Measurements from ENCODE around the gene DTNB.

The DTNB gene

GRCh38 chr2:25454824-25455611 lies 218.4 kb downstream of the DTNB start:
- Histone ChIP-seq H3K9ac (ENCODE audit: low read depth in 1 of 2, low read length in 2 of 2) (no peak overlapping the region), H3K4me1 (ENCODE audit: control insufficient read depth in 2 of 2, insufficient read depth in 2 of 2, low read length in 2 of 2) (no peaks in the 10 kb centered on the region), H3K36me3 (ENCODE audit: control insufficient read depth in 2 of 2, insufficient read depth in 2 of 2, low read length in 2 of 2) (no peaks in the 10 kb centered on the region), H3K27me3 (ENCODE audit: control insufficient read depth in 2 of 2, insufficient read depth in 2 of 2, low read length in 2 of 2) (no peaks in the 10 kb centered on the region), H3K4me3 (ENCODE audit: low read length in 2 of 2) (no peak overlapping the region), H3K9me3 (ENCODE audit: control insufficient read depth in 2 of 2, low read length in 2 of 2) (no peaks in the 10 kb centered on the region), H3K27ac (ENCODE audit: low read depth in 2 of 2, low read length in 2 of 2) (no peak overlapping the region)

GRCh38 chr2:25453199-25453905 lies 220.0 kb downstream of the DTNB start:
- no peaks in the 10 kb centered on the region for H3K36me3 ChIP-seq (ENCODE audit: control insufficient read depth in 2 of 2, insufficient read depth in 2 of 2, low read length in 2 of 2)
- no peaks in the 10 kb centered on the region for H3K9me3 ChIP-seq (ENCODE audit: control insufficient read depth in 2 of 2, low read length in 2 of 2)
- no peak overlapping the region for H3K9ac ChIP-seq (ENCODE audit: low read depth in 1 of 2, low read length in 2 of 2)
- no peaks in the 10 kb centered on the region for H3K4me1 ChIP-seq (ENCODE audit: control insufficient read depth in 2 of 2, insufficient read depth in 2 of 2, low read length in 2 of 2)
- no peaks in the 10 kb centered on the region for H3K27me3 ChIP-seq (ENCODE audit: control insufficient read depth in 2 of 2, insufficient read depth in 2 of 2, low read length in 2 of 2)
- no peak overlapping the region for H3K27ac ChIP-seq (ENCODE audit: low read depth in 2 of 2, low read length in 2 of 2)
- peak overlapping the region in 1 of 2 donors; percentile 42 for H3K4me3 ChIP-seq (ENCODE audit: low read length in 2 of 2)

- H3K27me3 ChIP-seq (ENCODE audit: control insufficient read depth in 2 of 2, insufficient read depth in 2 of 2, low read length in 2 of 2) = no peaks in the 10 kb centered on the region
- no peak overlapping the region for H3K4me3 ChIP-seq (ENCODE audit: low read length in 2 of 2)
- H3K4me1 ChIP-seq (ENCODE audit: control insufficient read depth in 2 of 2, insufficient read depth in 2 of 2, low read length in 2 of 2) = no peaks in the 10 kb centered on the region
- no peaks in the 10 kb centered on the region for H3K36me3 ChIP-seq (ENCODE audit: control insufficient read depth in 2 of 2, insufficient read depth in 2 of 2, low read length in 2 of 2)
- H3K9ac ChIP-seq (ENCODE audit: low read depth in 1 of 2, low read length in 2 of 2) = no peak overlapping the region
- no peak overlapping the region for H3K27ac ChIP-seq (ENCODE audit: low read depth in 2 of 2, low read length in 2 of 2)
- H3K9me3 ChIP-seq (ENCODE audit: control insufficient read depth in 2 of 2, low read length in 2 of 2) = no peaks in the 10 kb centered on the region
These were observed 224.6 kb downstream of the DTNB start for GRCh38 chr2:25448808-25449207.

GRCh38 chr2:25447018-25447417 lies 226.4 kb downstream of the DTNB start:
- H3K4me3 ChIP-seq (ENCODE audit: low read length in 2 of 2) = no peak overlapping the region
- H3K4me1 ChIP-seq (ENCODE audit: control insufficient read depth in 2 of 2, insufficient read depth in 2 of 2, low read length in 2 of 2) = no peaks in the 10 kb centered on the region
- no peaks in the 10 kb centered on the region for H3K36me3 ChIP-seq (ENCODE audit: control insufficient read depth in 2 of 2, insufficient read depth in 2 of 2, low read length in 2 of 2)
- no peak overlapping the region for H3K9ac ChIP-seq (ENCODE audit: low read depth in 1 of 2, low read length in 2 of 2)
- no peaks in the 10 kb centered on the region for H3K27me3 ChIP-seq (ENCODE audit: control insufficient read depth in 2 of 2, insufficient read depth in 2 of 2, low read length in 2 of 2)
- H3K27ac ChIP-seq (ENCODE audit: low read depth in 2 of 2, low read length in 2 of 2) = no peak overlapping the region
- H3K9me3 ChIP-seq (ENCODE audit: control insufficient read depth in 2 of 2, low read length in 2 of 2) = no peaks in the 10 kb centered on the region

- Histone ChIP-seq H3K9me3 (ENCODE audit: control insufficient read depth in 2 of 2, low read length in 2 of 2) (no peaks in the 10 kb centered on the region), H3K27ac (ENCODE audit: low read depth in 2 of 2, low read length in 2 of 2) (no peak overlapping the region), H3K27me3 (ENCODE audit: control insufficient read depth in 2 of 2, insufficient read depth in 2 of 2, low read length in 2 of 2) (no peaks in the 10 kb centered on the region), H3K4me3 (ENCODE audit: low read length in 2 of 2) (no peak overlapping the region), H3K9ac (ENCODE audit: low read depth in 1 of 2, low read length in 2 of 2) (no peak overlapping the region), H3K36me3 (ENCODE audit: control insufficient read depth in 2 of 2, insufficient read depth in 2 of 2, low read length in 2 of 2) (no peaks in the 10 kb centered on the region), H3K4me1 (ENCODE audit: control insufficient read depth in 2 of 2, insufficient read depth in 2 of 2, low read length in 2 of 2) (no peaks in the 10 kb centered on the region)
These were observed 227.3 kb downstream of the DTNB start for GRCh38 chr2:25446122-25446521.

GRCh38 chr2:25445464-25445863 lies 227.9 kb downstream of the DTNB start:
- Histone ChIP-seq H3K4me3 (ENCODE audit: low read length in 2 of 2) (no peak overlapping the region), H3K27ac (ENCODE audit: low read depth in 2 of 2, low read length in 2 of 2) (no peak overlapping the region), H3K9me3 (ENCODE audit: control insufficient read depth in 2 of 2, low read length in 2 of 2) (no peaks in the 10 kb centered on the region), H3K4me1 (ENCODE audit: control insufficient read depth in 2 of 2, insufficient read depth in 2 of 2, low read length in 2 of 2) (no peaks in the 10 kb centered on the region), H3K27me3 (ENCODE audit: control insufficient read depth in 2 of 2, insufficient read depth in 2 of 2, low read length in 2 of 2) (no peaks in the 10 kb centered on the region), H3K9ac (ENCODE audit: low read depth in 1 of 2, low read length in 2 of 2) (no peak overlapping the region), H3K36me3 (ENCODE audit: control insufficient read depth in 2 of 2, insufficient read depth in 2 of 2, low read length in 2 of 2) (no peaks in the 10 kb centered on the region)

- Histone ChIP-seq H3K9ac (ENCODE audit: low read depth in 1 of 2, low read length in 2 of 2) (no peak overlapping the region), H3K4me1 (ENCODE audit: control insufficient read depth in 2 of 2, insufficient read depth in 2 of 2, low read length in 2 of 2) (no peaks in the 10 kb centered on the region), H3K36me3 (ENCODE audit: control insufficient read depth in 2 of 2, insufficient read depth in 2 of 2, low read length in 2 of 2) (no peaks in the 10 kb centered on the region), H3K9me3 (ENCODE audit: control insufficient read depth in 2 of 2, low read length in 2 of 2) (no peaks in the 10 kb centered on the region), H3K27me3 (ENCODE audit: control insufficient read depth in 2 of 2, insufficient read depth in 2 of 2, low read length in 2 of 2) (no peaks in the 10 kb centered on the region), H3K27ac (ENCODE audit: low read depth in 2 of 2, low read length in 2 of 2) (no peak overlapping the region), H3K4me3 (ENCODE audit: low read length in 2 of 2) (no peak overlapping the region)
These were observed 228.6 kb downstream of the DTNB start for GRCh38 chr2:25444608-25445270.

GRCh38 chr2:25443766-25444165 lies 229.6 kb downstream of the DTNB start:
- H3K9ac ChIP-seq (ENCODE audit: low read depth in 1 of 2, low read length in 2 of 2) = no peak overlapping the region
- H3K27ac ChIP-seq (ENCODE audit: low read depth in 2 of 2, low read length in 2 of 2) = no peak overlapping the region
- no peak overlapping the region for H3K4me3 ChIP-seq (ENCODE audit: low read length in 2 of 2)
- no peaks in the 10 kb centered on the region for H3K36me3 ChIP-seq (ENCODE audit: control insufficient read depth in 2 of 2, insufficient read depth in 2 of 2, low read length in 2 of 2)
- H3K4me1 ChIP-seq (ENCODE audit: control insufficient read depth in 2 of 2, insufficient read depth in 2 of 2, low read length in 2 of 2) = no peaks in the 10 kb centered on the region
- no peaks in the 10 kb centered on the region for H3K27me3 ChIP-seq (ENCODE audit: control insufficient read depth in 2 of 2, insufficient read depth in 2 of 2, low read length in 2 of 2)
- no peaks in the 10 kb centered on the region for H3K9me3 ChIP-seq (ENCODE audit: control insufficient read depth in 2 of 2, low read length in 2 of 2)

- H3K36me3 ChIP-seq (ENCODE audit: control insufficient read depth in 2 of 2, insufficient read depth in 2 of 2, low read length in 2 of 2) = no peaks in the 10 kb centered on the region
These were observed 232.0 kb downstream of the DTNB start for GRCh38 chr2:25441353-25441752.

GRCh38 chr2:25438793-25439192 lies 234.6 kb downstream of the DTNB start:
- H3K36me3 ChIP-seq (ENCODE audit: control insufficient read depth in 2 of 2, insufficient read depth in 2 of 2, low read length in 2 of 2) = no peaks in the 10 kb centered on the region
- no peaks in the 10 kb centered on the region for H3K4me1 ChIP-seq (ENCODE audit: control insufficient read depth in 2 of 2, insufficient read depth in 2 of 2, low read length in 2 of 2)
- H3K9ac ChIP-seq (ENCODE audit: low read depth in 1 of 2, low read length in 2 of 2) = no peak overlapping the region
- no peak overlapping the region for H3K4me3 ChIP-seq (ENCODE audit: low read length in 2 of 2)
- H3K27ac ChIP-seq (ENCODE audit: low read depth in 2 of 2, low read length in 2 of 2) = no peak overlapping the region
- H3K9me3 ChIP-seq (ENCODE audit: control insufficient read depth in 2 of 2, low read length in 2 of 2) = no peaks in the 10 kb centered on the region
- no peaks in the 10 kb centered on the region for H3K27me3 ChIP-seq (ENCODE audit: control insufficient read depth in 2 of 2, insufficient read depth in 2 of 2, low read length in 2 of 2)

More at GRCh38 chr2:25441353-25441752, 232.0 kb downstream of the DTNB start:
- Histone ChIP-seq H3K27ac (ENCODE audit: low read depth in 2 of 2, low read length in 2 of 2) (no peak overlapping the region), H3K27me3 (ENCODE audit: control insufficient read depth in 2 of 2, insufficient read depth in 2 of 2, low read length in 2 of 2) (no peaks in the 10 kb centered on the region), H3K4me1 (ENCODE audit: control insufficient read depth in 2 of 2, insufficient read depth in 2 of 2, low read length in 2 of 2) (no peaks in the 10 kb centered on the region), H3K9ac (ENCODE audit: low read depth in 1 of 2, low read length in 2 of 2) (no peak overlapping the region), H3K4me3 (ENCODE audit: low read length in 2 of 2) (no peak overlapping the region), H3K9me3 (ENCODE audit: control insufficient read depth in 2 of 2, low read length in 2 of 2) (no peaks in the 10 kb centered on the region)
